ENCODE data around the gene ARMH4.

DNA sequence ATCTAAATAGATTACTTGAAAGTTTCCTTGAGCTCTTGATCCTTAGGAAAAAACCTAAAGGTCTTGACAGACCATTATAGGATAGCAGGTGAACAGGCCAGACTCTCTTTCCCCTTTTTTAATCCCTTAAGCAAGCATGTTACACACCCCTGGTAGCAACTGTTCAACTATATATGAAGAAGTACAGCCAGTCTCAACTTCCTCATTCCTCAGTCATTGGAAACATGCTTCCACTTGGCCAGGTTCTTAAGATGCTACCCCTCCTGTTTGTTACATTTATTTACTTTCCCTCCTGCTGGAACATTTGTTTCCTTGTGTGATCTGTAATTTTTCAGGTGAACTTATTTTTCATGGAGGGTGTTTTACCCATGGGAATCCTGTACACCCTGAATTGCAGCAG lies 124.1 kb downstream of the ARMH4 start:
- no peak for TF ChIP-seq CTCF (IDR thresholded peaks at IDR 0.05)
- TF ChIP-seq POLR2A (IDR thresholded peaks at IDR 0.05), result no peak
- peak; percentile 36 for TF ChIP-seq POLR2AphosphoS5 (IDR thresholded peaks at IDR 0.05)

Measured in prostate gland (tissue), 2 donors.